Renal cortex interstitium (tissue), 11 donors: Measurements from ENCODE around the gene GJD3. TPM values are rescaled to one million over a fixed set of nuclear protein-coding genes. Genes with fewer than 3 reads are reported as not detected.

Experiments used
- DNase-seq, 11 donors: peaks; one replicate each; pipeline ENCODE4 v3.0.0-alpha.2; 2013; ENCODE audit warnings: low read depth in 9 of 11, low spot score in 4 of 11; ENCODE audit errors: extremely low read depth in 1 of 11
- polyA plus RNA-seq, 3 donors: library from polyadenylated mRNA; unstranded; fragments of 120-200 nt; gene quantifications; one replicate each; pipeline ENCODE4 v1.2.1, GENCODE V29; 2013; ENCODE audit not compliant: insufficient read length in 3 of 3

GJD3 gene
- polyA plus RNA-seq, 3 donors = 0.32 TPM; not detected in 2

GRCh38 chr17:40345161-40345993 lies 19.2 kb downstream of the GJD3 start:
- peak in 2 of 11 donors; percentile 66 to 68 for DNase-seq

- no peak for DNase-seq
Observed at GRCh38 chr17:40344421-40345160, 19.9 kb downstream of the GJD3 start.

DNA sequence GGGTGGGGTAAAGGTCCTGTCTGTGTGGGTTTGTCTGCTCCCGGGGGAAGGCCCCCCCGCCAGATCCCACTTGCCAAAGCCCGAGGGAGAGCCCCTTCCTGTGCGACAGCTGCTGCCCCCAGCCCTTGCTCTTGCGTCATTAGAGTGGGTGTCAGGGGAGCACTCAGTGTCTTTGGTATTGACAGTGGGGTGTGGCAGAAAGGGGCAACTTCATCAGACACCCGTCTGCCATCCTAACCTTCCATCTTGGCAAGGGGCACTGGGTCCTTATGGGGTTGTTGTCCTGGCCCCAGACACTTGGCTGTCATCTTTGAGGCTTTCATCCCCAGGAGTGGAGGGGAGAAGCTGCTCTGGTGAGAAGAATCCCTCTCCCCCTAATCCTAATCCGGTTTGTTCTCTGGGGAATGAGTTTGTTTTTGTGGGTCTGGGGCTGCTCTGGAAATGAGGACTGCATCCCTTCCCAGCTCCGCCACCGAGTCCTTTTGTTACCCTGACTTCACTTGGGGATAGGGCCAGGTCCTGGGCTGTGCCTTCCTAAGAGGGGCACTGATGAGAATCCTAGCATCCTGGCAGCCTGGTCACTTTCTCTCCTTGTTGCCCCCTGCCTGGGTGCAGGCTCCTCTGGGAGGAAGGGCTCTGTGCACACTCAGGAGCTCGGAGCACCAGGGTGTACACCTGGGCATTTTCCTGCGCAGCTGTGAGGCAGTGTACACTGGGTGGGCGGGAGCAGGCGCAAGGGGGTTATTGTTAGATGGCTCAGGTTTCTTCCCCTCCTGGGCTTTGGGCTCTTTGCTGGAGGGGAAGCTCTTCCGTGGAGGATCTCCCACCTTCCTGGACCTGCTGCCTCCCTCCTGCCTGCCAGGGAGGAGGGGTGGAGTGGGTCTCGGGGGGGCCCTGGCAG lies 21.1 kb downstream of the GJD3 start:
- DNase-seq = no peak

DNA sequence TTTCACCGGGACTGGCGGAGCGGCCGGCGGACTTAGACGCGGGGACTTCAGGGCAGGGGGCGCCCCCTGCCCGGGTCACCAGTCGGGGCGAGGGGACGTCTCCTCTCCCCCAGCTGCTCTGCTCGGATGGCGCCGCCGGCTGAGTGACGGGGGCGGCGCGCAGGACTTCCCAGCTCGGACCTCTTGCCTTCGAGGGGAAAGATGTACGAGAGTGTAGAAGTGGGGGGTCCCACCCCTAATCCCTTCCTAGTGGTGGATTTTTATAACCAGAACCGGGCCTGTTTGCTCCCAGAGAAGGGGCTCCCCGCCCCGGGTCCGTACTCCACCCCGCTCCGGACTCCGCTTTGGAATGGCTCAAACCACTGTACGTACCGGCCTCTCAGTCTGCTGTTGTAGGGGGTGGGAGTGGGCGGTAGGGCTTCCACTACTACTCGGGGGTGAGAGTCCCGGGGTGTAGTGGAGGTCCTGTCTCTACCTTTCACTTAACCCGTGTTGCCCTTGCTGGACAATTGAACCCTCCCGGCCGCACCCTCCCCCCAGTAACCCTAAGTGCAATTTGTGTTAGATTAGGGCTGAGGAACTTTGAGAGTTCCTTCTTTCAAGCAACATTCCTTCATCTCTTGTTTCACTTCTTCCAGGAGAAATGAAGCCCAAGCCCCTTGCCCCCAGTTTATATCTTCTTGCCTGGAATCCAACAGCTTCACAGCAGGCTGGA lies 21.9 kb downstream of the GJD3 start:
- no peak for DNase-seq

DNA sequence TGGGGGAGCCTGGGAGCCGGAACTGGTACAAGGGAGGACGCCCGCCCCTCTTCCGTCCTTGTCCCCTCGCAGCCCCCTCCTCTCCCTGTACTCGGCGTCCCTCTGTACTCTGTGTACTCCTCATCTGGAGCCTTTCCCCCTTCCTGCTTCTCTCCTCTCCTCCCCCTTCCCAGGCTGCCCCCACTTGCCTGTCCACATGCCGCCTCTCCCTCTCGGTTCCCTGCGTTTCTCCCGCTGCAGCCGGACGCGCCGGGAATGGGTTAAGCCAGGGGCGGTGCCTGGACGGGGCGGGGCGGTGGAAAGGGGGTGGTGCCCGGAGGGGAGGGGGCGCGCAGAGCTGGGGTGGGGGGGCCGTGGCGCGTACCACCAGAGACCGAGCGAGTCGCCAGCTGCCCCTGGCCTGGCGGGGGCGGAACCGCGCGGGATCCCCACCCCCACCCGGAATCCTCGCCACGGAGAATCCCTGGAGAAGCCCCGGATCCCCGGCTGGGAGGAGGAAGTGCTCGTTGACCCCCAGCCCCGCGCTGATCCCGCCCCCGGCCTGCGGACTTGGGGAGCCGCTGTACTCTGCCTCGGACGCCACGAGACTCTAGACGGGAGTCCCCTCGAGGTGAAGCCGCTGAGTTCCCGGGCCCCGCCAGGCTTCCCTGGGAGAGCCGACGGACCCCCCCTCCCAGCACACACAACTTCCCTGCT lies 22.6 kb downstream of the GJD3 start:
- DNase-seq = peak in 3 of 11 donors; percentile 74 to 79 (median 75)

- peak in 5 of 11 donors; percentile 75 to 82 (median 77) for DNase-seq
Observed at GRCh38 chr17:40340880-40341807, 23.4 kb downstream of the GJD3 start.

GRCh38 chr17:40340327-40340726 lies 24.2 kb downstream of the GJD3 start:
- no peak for DNase-seq

DNA sequence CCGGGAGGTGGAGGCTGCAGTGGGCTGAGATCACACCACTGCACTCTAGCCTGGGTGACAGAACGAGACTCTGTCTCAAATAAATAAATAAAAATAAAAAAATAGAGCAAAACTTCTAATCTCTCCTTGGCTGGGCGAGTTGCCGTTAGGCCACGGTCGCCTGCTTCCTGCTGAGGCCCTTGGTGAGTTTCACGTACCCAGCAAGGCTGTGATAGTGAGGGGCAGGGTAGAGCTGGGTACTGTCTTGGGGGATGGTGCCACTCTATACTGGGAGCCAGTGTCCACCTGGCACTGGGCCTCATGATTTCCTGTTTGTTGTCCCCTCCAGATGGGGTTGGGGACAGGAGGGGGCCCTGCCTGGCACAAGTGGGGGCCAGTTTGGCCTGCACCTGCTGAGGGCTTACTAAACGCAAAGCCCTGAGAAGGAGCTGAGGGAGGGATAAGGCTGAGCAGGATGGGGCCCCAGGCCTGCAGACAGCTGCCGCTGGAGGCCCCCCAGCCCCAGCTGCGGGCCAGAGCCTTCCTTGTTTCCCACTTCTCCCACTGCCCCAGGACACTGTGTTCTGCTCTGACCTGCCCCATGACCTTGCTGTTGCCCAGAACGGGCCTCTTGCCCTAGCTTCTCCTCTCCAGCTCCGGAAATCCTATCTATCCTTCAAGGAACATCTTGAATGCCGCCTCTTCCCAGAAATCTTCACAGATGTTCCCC lies 25.4 kb downstream of the GJD3 start:
- DNase-seq = no peak

DNA sequence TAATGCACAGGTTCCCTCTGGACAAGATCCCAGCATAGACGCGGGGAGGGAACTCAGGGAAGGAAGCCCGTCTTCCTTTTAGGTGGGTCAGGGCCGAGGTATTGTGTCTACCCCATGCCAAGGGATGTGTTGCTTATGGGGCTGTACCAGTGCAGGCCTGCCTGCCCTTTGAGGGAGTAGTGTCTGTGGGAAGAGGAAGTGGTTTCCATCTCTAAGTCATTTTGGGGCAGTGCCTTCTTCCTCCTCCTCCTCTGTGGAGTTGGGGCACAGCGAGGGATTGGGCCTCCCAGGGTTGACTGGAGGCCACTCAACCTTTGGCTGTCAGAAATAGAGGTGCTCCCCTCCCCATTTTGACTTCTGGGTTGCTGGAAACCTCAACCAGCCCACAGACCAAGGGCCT lies 26.5 kb downstream of the GJD3 start:
- DNase-seq = no peak

GRCh38 chr17:40337351-40337750 lies 27.2 kb downstream of the GJD3 start:
- DNase-seq = no peak

- DNase-seq = no peak
Observed at GRCh38 chr17:40335620-40336019, 28.9 kb downstream of the GJD3 start.

GRCh38 chr17:40333781-40334448 lies 30.6 kb downstream of the GJD3 start:
- DNase-seq = no peak

DNA sequence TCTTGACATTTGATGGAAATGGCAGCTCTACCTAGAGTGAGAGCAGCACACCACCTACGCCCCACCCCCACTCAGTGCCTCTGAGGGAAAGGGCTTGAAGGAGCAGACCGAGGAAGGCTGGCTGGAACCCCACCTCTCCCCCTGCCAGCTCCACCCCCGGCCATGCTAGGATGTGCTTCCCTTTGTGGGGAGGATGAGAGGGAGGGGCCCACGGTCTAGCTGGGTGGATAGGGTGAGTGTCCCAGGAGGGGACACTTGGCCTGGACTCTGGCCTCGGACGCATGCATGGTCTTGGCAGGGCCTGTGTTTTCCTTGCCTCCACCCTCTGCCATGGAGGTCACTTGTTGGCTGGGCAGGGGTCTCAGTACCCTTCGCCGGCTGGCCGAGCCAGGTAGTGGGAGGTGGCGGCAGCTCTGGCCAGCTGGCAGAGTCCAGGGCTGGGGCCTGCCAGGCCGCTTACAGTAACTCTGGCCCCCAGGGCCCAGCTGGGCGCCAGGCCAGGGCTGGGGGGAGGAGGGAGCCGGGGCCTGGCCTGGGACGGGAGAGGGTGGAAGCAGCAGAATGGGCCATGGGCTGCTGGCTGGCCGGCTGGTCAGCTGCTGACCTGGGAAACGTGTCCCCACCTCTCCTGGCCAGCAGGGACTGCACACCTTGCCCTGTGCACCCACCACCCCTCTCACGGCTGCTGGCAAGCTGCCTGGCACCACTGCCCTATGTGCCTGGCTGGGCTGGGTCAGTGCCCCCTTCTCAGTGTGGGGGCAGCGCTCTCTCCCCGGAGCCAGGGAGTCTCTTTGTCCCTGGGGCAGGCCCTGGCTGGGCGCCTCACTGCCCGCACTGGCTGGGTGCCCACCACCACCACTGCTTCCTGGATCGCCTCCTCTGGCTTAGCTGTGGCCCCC lies 32.5 kb downstream of the GJD3 start:
- DNase-seq = no peak

GRCh38 chr17:40330850-40331470 lies 33.6 kb downstream of the GJD3 start:
- DNase-seq = no peak
